ENCODE data around the gene SLC35A1. TPM values are rescaled to one million over a fixed set of nuclear protein-coding genes. Genes with fewer than 3 reads are reported as not detected.
A peak's percentile ranks its signal among the peaks of the same experiment; 100 is the strongest.

The SLC35A1 gene
- total RNA-seq, 1 donor from 2014 or later: 34.6 TPM

DNA sequence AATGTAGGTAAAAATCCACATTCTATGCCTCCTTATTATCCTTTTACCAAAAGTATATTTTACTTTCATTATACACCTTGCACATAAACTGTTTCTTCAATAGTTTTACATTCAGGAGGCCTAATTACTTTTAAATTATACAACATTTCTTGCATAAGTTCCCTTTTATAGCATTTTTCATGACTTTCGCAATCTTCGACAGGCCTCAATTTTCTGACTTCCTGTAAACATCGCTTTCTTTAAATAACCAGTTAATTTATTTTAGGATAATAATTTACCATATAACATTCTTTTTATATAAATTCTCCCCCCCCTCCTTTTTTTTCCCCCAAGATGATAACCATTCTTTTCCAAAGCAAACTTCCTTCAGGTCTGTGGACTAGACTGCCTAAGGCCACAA is 9.2 kb downstream of the SLC35A1 start:
- Mint-ChIP-seq H3K36me3 (peaks cover 10% of the 10 kb centered on the region), H3K27ac (no peak overlapping the region), H3K9me3 (no peaks in the 10 kb centered on the region), H3K27me3 (ENCODE audit: insufficient read depth, low read depth) (no peaks in the 10 kb centered on the region), H3K4me1 (no peaks in the 10 kb centered on the region), H3K4me3 (no peak overlapping the region)
- Histone ChIP-seq H2AFZ (replicated peaks) (no peak overlapping the region), H3K27me3 (no peaks in the 10 kb centered on the region), H3F3A (ENCODE audit: low read depth) (no peaks in the 10 kb centered on the region), H3K79me2 (ENCODE audit: low read depth) (no peaks in the 10 kb centered on the region), H3K4me3 (no peak overlapping the region), H3K9ac (no peak overlapping the region), H3K4me2 (no peak overlapping the region), H3K9me3 (ENCODE audit: low read depth) (no peaks in the 10 kb centered on the region), H4K20me1 (ENCODE audit: low read depth) (no peaks in the 10 kb centered on the region), H3K4me1 (no peaks in the 10 kb centered on the region), H3K27ac (no peak overlapping the region), H3K36me3 (no peaks in the 10 kb centered on the region)
- TF ChIP-seq EZH2 (IDR thresholded peaks at IDR 0.05): no peak
- no peak for TF ChIP-seq EZH2phosphoT487 (IDR thresholded peaks at IDR 0.05)
- DNase-seq (ENCODE audit: low spot score): no peak

DNA sequence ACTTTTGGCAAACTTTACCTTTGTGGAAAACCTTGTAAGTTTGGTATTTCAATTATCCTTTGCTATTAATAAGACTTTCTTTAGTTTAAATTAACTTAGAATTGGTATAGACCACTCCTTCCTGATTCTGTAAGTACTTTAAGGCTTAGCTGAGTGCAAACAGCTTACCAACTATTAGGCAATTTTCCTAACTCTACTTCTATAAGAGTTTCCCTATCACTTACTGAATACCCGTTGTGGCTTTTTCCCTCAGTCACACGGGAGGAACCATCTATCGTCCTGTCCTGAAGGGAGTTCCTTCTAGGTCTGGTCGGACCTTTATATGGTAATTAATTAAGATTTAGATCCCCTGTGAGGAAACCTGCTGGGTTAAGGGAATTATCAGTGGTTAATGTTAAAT is 9.6 kb downstream of the SLC35A1 start:
- Histone ChIP-seq H3K27me3 (no peaks in the 10 kb centered on the region), H3K4me2 (no peak overlapping the region), H3K36me3 (no peaks in the 10 kb centered on the region), H3K9me3 (ENCODE audit: low read depth) (no peaks in the 10 kb centered on the region), H3F3A (ENCODE audit: low read depth) (no peaks in the 10 kb centered on the region), H4K20me1 (ENCODE audit: low read depth) (no peaks in the 10 kb centered on the region), H3K79me2 (ENCODE audit: low read depth) (no peaks in the 10 kb centered on the region), H3K4me3 (no peak overlapping the region), H3K9ac (no peak overlapping the region), H3K27ac (no peak overlapping the region), H3K4me1 (no peaks in the 10 kb centered on the region), H2AFZ (replicated peaks) (no peak overlapping the region)
- no peak for TF ChIP-seq EZH2phosphoT487 (IDR thresholded peaks at IDR 0.05)
- TF ChIP-seq EZH2 (IDR thresholded peaks at IDR 0.05): no peak
- TF ChIP-seq, protein P1, sequence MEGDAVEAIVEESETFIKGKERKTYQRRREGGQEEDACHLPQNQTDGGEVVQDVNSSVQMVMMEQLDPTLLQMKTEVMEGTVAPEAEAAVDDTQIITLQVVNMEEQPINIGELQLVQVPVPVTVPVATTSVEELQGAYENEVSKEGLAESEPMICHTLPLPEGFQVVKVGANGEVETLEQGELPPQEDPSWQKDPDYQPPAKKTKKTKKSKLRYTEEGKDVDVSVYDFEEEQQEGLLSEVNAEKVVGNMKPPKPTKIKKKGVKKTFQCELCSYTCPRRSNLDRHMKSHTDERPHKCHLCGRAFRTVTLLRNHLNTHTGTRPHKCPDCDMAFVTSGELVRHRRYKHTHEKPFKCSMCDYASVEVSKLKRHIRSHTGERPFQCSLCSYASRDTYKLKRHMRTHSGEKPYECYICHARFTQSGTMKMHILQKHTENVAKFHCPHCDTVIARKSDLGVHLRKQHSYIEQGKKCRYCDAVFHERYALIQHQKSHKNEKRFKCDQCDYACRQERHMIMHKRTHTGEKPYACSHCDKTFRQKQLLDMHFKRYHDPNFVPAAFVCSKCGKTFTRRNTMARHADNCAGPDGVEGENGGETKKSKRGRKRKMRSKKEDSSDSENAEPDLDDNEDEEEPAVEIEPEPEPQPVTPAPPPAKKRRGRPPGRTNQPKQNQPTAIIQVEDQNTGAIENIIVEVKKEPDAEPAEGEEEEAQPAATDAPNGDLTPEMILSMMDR (IDR thresholded peaks at IDR 0.05): no peak
- Mint-ChIP-seq H3K27ac (no peak overlapping the region), H3K4me3 (no peak overlapping the region), H3K4me1 (no peaks in the 10 kb centered on the region), H3K27me3 (ENCODE audit: insufficient read depth, low read depth) (no peaks in the 10 kb centered on the region), H3K36me3 (peaks cover 10% of the 10 kb centered on the region), H3K9me3 (no peaks in the 10 kb centered on the region)
- DNase-seq (ENCODE audit: low spot score): no peak

DNA sequence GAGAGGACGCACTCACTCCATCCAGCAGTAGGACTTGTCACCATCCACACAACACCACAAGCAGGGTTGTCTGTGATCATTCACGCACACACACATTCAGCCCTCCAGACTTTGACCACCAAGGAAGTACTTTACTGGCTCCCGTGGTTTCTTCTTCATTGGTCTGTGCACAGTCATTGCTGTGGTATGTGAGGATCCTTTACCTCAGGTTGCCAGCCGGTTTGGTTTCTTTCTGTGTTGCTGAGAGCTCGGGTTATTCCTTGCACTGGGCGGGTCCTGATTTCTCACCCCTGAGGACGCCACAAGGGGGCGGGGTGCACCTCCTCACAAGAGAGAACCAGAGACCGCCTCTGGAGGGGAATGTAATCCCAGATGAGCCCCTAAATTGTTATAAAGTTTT is 11.2 kb downstream of the SLC35A1 start:
- peak overlapping the region; percentile 5 for H3K4me3 Mint-ChIP-seq
- H3K4me3 ChIP-seq: no peak overlapping the region
- no peaks in the 10 kb centered on the region for H3F3A ChIP-seq (ENCODE audit: low read depth)
- no peaks in the 10 kb centered on the region for H3K36me3 ChIP-seq
- H3K4me2 ChIP-seq: no peak overlapping the region
- H3K27me3 Mint-ChIP-seq (ENCODE audit: insufficient read depth, low read depth): no peaks in the 10 kb centered on the region
- no peak overlapping the region for H2AFZ ChIP-seq (replicated peaks)
- H3K36me3 Mint-ChIP-seq: peaks cover 8% of the 10 kb centered on the region
- no peaks in the 10 kb centered on the region for H3K9me3 ChIP-seq (ENCODE audit: low read depth)
- no peaks in the 10 kb centered on the region for H3K27me3 ChIP-seq
- peak; percentile 79 for DNase-seq (ENCODE audit: low spot score)
- no peaks in the 10 kb centered on the region for H3K9me3 Mint-ChIP-seq
- no peak overlapping the region for H3K27ac Mint-ChIP-seq
- H3K4me1 Mint-ChIP-seq: no peaks in the 10 kb centered on the region
- H3K27ac ChIP-seq: no peak overlapping the region
- no peaks in the 10 kb centered on the region for H3K79me2 ChIP-seq (ENCODE audit: low read depth)
- no peaks in the 10 kb centered on the region for H3K4me1 ChIP-seq
- TF ChIP-seq, protein P1 (IDR thresholded peaks at IDR 0.05): peak; percentile 63
- TF ChIP-seq EZH2 (IDR thresholded peaks at IDR 0.05): no peak
- no peak overlapping the region for H3K9ac ChIP-seq
- H4K20me1 ChIP-seq (ENCODE audit: low read depth): no peaks in the 10 kb centered on the region

DNA sequence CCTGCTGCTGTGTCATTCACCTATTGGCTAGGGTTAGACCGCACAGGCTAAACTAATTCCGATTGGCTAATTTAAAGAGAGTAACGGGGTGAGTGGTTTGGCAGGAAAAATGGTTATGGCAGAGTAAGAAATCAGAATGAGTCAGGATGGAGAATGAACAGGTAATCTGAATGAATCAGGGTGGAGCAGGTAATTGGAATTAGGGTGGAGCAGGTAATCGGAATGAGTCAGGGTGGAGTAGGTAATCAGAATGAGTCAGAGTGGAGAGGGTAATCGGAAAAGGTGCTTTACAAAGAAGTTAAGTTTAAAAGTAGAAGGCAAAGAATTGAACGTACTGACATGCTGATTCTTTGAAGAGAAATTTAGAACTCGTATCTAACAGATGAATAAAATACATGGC is 11.7 kb downstream of the SLC35A1 start:
- no peaks in the 10 kb centered on the region for H3F3A ChIP-seq (ENCODE audit: low read depth)
- no peaks in the 10 kb centered on the region for H3K79me2 ChIP-seq (ENCODE audit: low read depth)
- no peak overlapping the region for H3K4me2 ChIP-seq
- H3K9ac ChIP-seq: no peak overlapping the region
- TF ChIP-seq, protein P1 (IDR thresholded peaks at IDR 0.05): no peak
- no peak for TF ChIP-seq EZH2 (IDR thresholded peaks at IDR 0.05)
- TF ChIP-seq EZH2phosphoT487 (IDR thresholded peaks at IDR 0.05): no peak
- Mint-ChIP-seq H3K9me3 (no peaks in the 10 kb centered on the region), H3K27me3 (ENCODE audit: insufficient read depth, low read depth) (no peaks in the 10 kb centered on the region), H3K4me1 (no peaks in the 10 kb centered on the region), H3K36me3 (peaks cover 8% of the 10 kb centered on the region), H3K27ac (no peak overlapping the region), H3K4me3 (no peak overlapping the region)
- no peak for DNase-seq (ENCODE audit: low spot score)
- H2AFZ ChIP-seq (replicated peaks): no peak overlapping the region
- no peaks in the 10 kb centered on the region for H3K4me1 ChIP-seq
- no peaks in the 10 kb centered on the region for H3K9me3 ChIP-seq (ENCODE audit: low read depth)
- no peaks in the 10 kb centered on the region for H4K20me1 ChIP-seq (ENCODE audit: low read depth)
- H3K27ac ChIP-seq: no peak overlapping the region
- no peaks in the 10 kb centered on the region for H3K36me3 ChIP-seq
- no peaks in the 10 kb centered on the region for H3K27me3 ChIP-seq
- no peak overlapping the region for H3K4me3 ChIP-seq
